Ectodermal cell (in vitro differentiated cells): ENCODE data around the gene MEF2B.

ENCODE experiments used
- H3K27ac ChIP-seq: 2 replicates; pipeline ENCODE4 v1.7.0; 2013; ENCODE audit warnings: mild to moderate bottlenecking, low read depth, low read length; ENCODE audit not compliant: insufficient read depth, poor library complexity, severe bottlenecking
- H3K27me3 ChIP-seq: 2 replicates; pipeline ENCODE4 v1.7.0; 2013; ENCODE audit warnings: mild to moderate bottlenecking, low read length; ENCODE audit not compliant: insufficient read depth, control insufficient read depth, poor library complexity, severe bottlenecking
- H3K36me3 ChIP-seq: one replicate; pipeline ENCODE4 v1.7.0; 2013; ENCODE audit warnings: low read length; ENCODE audit not compliant: control insufficient read depth, insufficient read depth
- H3K4me1 ChIP-seq: one replicate; pipeline ENCODE4 v1.7.0; 2013; ENCODE audit warnings: low read length; ENCODE audit not compliant: control insufficient read depth, insufficient read depth
- H3K4me3 ChIP-seq: 2 replicates; pipeline ENCODE4 v1.7.0; 2013; ENCODE audit warnings: low read depth, low read length, control low read depth; ENCODE audit not compliant: insufficient read depth
- H3K9me3 ChIP-seq: 2 replicates; pipeline ENCODE4 v1.7.0; 2013; ENCODE audit warnings: mild to moderate bottlenecking, low read length, moderate library complexity; ENCODE audit not compliant: control insufficient read depth
- WGBS, 2 experiments: methylation state at CpG; one replicate each; pipeline ENCODE4 v1.1.7; 2013; ENCODE audit warnings: missing lambda C conversion rate in 2 of 2; 5-methylcytosine and 5-hydroxymethylcytosine counted together

Gene MEF2B

GRCh38 chr19:19171821-19172532, 1.9 kb upstream of the MEF2B start:
- Histone ChIP-seq H3K9me3 (no peaks in the 10 kb centered on the region), H3K4me1 (peaks cover 6% of the 10 kb centered on the region), H3K4me3 (no peak overlapping the region), H3K27ac (no peak overlapping the region), H3K27me3 (peaks cover 27% of the 10 kb centered on the region), H3K36me3 (no peaks in the 10 kb centered on the region)
- 70% methylated on average over 8 of the region's 8 CpGs for WGBS, 2 experiments

- Histone ChIP-seq H3K9me3 (no peaks in the 10 kb centered on the region), H3K4me3 (no peak overlapping the region), H3K4me1 (peaks cover 6% of the 10 kb centered on the region), H3K36me3 (no peaks in the 10 kb centered on the region), H3K27me3 (peaks cover 27% of the 10 kb centered on the region), H3K27ac (no peak overlapping the region)
- 88 to 92% methylated on average over 6 of the region's 6 CpGs for WGBS, 2 experiments
These were observed 1.0 kb upstream of the MEF2B start for GRCh38 chr19:19170873-19171672.

GRCh38 chr19:19169236-19170052, 619 bp downstream of the MEF2B start:
- Histone ChIP-seq H3K4me3 (no peak overlapping the region), H3K9me3 (no peaks in the 10 kb centered on the region), H3K27ac (no peak overlapping the region), H3K27me3 (peaks cover 27% of the 10 kb centered on the region), H3K4me1 (peaks cover 6% of the 10 kb centered on the region), H3K36me3 (no peaks in the 10 kb centered on the region)
- 70 to 77% methylated on average over 9 of the region's 9 CpGs for WGBS, 2 experiments

GRCh38 chr19:19167612-19168011, 2.5 kb downstream of the MEF2B start:
- H3K4me1 ChIP-seq, result peaks cover 6% of the 10 kb centered on the region
- H3K9me3 ChIP-seq, result no peaks in the 10 kb centered on the region
- no peak overlapping the region for H3K27ac ChIP-seq
- H3K36me3 ChIP-seq, result no peaks in the 10 kb centered on the region
- H3K27me3 ChIP-seq, result peaks cover 27% of the 10 kb centered on the region
- 86 to 91% methylated on average over 3 of the region's 3 CpGs for WGBS, 2 experiments
- H3K4me3 ChIP-seq, result no peak overlapping the region

- H3K4me3 ChIP-seq, result no peak overlapping the region
- WGBS, 2 experiments, result 87 to 90% methylated on average over 1 of the region's 1 CpG
- peaks cover 6% of the 10 kb centered on the region for H3K4me1 ChIP-seq
- H3K9me3 ChIP-seq, result no peaks in the 10 kb centered on the region
- no peak overlapping the region for H3K27ac ChIP-seq
- H3K36me3 ChIP-seq, result no peaks in the 10 kb centered on the region
- H3K27me3 ChIP-seq, result peaks cover 18% of the 10 kb centered on the region
These were observed 4.7 kb downstream of the MEF2B start for GRCh38 chr19:19165396-19165795.

- WGBS, 2 experiments, result 91 to 93% methylated on average over 7 of the region's 7 CpGs
- no peak overlapping the region for H3K27ac ChIP-seq
- no peaks in the 10 kb centered on the region for H3K27me3 ChIP-seq
- H3K9me3 ChIP-seq, result no peaks in the 10 kb centered on the region
- no peaks in the 10 kb centered on the region for H3K4me1 ChIP-seq
- no peak overlapping the region for H3K4me3 ChIP-seq
- no peaks in the 10 kb centered on the region for H3K36me3 ChIP-seq
These were observed 7.6 kb downstream of the MEF2B start for GRCh38 chr19:19162495-19162894.

GRCh38 chr19:19160461-19161035, 9.5 kb downstream of the MEF2B start:
- Histone ChIP-seq H3K36me3 (no peaks in the 10 kb centered on the region), H3K4me3 (no peak overlapping the region), H3K4me1 (no peaks in the 10 kb centered on the region), H3K27ac (no peak overlapping the region), H3K27me3 (no peaks in the 10 kb centered on the region), H3K9me3 (no peaks in the 10 kb centered on the region)
- 70 to 79% methylated on average over 26 of the region's 26 CpGs for WGBS, 2 experiments

- Histone ChIP-seq H3K4me1 (no peaks in the 10 kb centered on the region), H3K9me3 (no peaks in the 10 kb centered on the region), H3K36me3 (no peaks in the 10 kb centered on the region), H3K27ac (no peak overlapping the region), H3K4me3 (no peak overlapping the region), H3K27me3 (no peaks in the 10 kb centered on the region)
- 95 to 96% methylated on average over 2 to 4 of the region's 4 CpGs for WGBS, 2 experiments
These were observed 10.5 kb downstream of the MEF2B start for GRCh38 chr19:19159534-19159933.

GRCh38 chr19:19157808-19158207, 12.3 kb downstream of the MEF2B start:
- 89% methylated on average over 6 of the region's 6 CpGs for WGBS, 2 experiments

More at GRCh38 chr19:19157808-19158207, 12.3 kb downstream of the MEF2B start:
- Histone ChIP-seq H3K36me3 (no peaks in the 10 kb centered on the region), H3K9me3 (no peaks in the 10 kb centered on the region), H3K27me3 (no peaks in the 10 kb centered on the region), H3K27ac (no peak overlapping the region), H3K4me1 (no peaks in the 10 kb centered on the region), H3K4me3 (no peak overlapping the region)
